ENCODE data around the gene PEX6. TPM values are rescaled to one million over a fixed set of nuclear protein-coding genes. Genes with fewer than 3 reads are reported as not detected.
A peak's percentile ranks its signal among the peaks of the same experiment; 100 is the strongest.

The PEX6 gene
- 10 to 100 TPM in 5 of 6 donors, 1 to 10 TPM in 1; 6.5 to 36.7 (median 21.0) TPM for total RNA-seq

- Histone ChIP-seq H3K36me3 (no peaks in the 10 kb centered on the region), H3K4me3 (peak within 1 kb of the TSS; percentile 80 to 98 (median 92)), H3K9me3 (no peaks in the 10 kb centered on the region), H3K4me1 (peaks cover 26 to 43% (median 29%) of the 10 kb centered on the region in 4 donors), H3K27ac (peak within 1 kb of the TSS; percentile 88 to 97 (median 92)), H3K27me3 (no peaks in the 10 kb centered on the region)
- TF ChIP-seq POLR2A (IDR thresholded peaks at IDR 0.05) = peak in 3 of 4 donors; percentile 33 to 86 (median 64)
- no peak for TF ChIP-seq EP300 (IDR thresholded peaks at IDR 0.05)
- TF ChIP-seq POLR2AphosphoS5 (IDR thresholded peaks at IDR 0.05) = peak; percentile 73 to 94
- TF ChIP-seq, protein P1, sequence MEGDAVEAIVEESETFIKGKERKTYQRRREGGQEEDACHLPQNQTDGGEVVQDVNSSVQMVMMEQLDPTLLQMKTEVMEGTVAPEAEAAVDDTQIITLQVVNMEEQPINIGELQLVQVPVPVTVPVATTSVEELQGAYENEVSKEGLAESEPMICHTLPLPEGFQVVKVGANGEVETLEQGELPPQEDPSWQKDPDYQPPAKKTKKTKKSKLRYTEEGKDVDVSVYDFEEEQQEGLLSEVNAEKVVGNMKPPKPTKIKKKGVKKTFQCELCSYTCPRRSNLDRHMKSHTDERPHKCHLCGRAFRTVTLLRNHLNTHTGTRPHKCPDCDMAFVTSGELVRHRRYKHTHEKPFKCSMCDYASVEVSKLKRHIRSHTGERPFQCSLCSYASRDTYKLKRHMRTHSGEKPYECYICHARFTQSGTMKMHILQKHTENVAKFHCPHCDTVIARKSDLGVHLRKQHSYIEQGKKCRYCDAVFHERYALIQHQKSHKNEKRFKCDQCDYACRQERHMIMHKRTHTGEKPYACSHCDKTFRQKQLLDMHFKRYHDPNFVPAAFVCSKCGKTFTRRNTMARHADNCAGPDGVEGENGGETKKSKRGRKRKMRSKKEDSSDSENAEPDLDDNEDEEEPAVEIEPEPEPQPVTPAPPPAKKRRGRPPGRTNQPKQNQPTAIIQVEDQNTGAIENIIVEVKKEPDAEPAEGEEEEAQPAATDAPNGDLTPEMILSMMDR (IDR thresholded peaks at IDR 0.05) = peak in 1 of 6 experiments; percentile 5
- WGBS, 2 donors = 0% methylated on average over 24 to 36 of the region's 59 CpGs
- DNase-seq (peak; percentile 90 to 93), ATAC-seq (ENCODE audit: low FRiP score in 2 of 2) (peak; percentile 96 to 99)
Measured at GRCh38 chr6:42978839-42979522, at the start of gene PEX6. TSS of gene PEX6 (minus strand) at chr6:42979181. CDS start at chr6:42979150, 31 bp downstream.

GRCh38 chr6:43026365-43026764 is 47.4 kb upstream of the PEX6 start:
- DNase-seq (no peak), ATAC-seq (ENCODE audit: low FRiP score in 2 of 2) (no peak)
- Histone ChIP-seq H3K9me3 (no peaks in the 10 kb centered on the region), H3K36me3 (peaks cover 46 to 75% (median 64%) of the 10 kb centered on the region in 4 donors), H3K4me1 (peaks cover 12 to 18% (median 13%) of the 10 kb centered on the region in 4 donors), H3K27me3 (no peaks in the 10 kb centered on the region), H3K27ac (no peak overlapping the region), H3K4me3 (no peak overlapping the region)
- TF ChIP-seq POLR2AphosphoS5 (IDR thresholded peaks at IDR 0.05) (no peak), EP300 (IDR thresholded peaks at IDR 0.05) (no peak), POLR2A (IDR thresholded peaks at IDR 0.05) (no peak)
- TF ChIP-seq, protein P1 (IDR thresholded peaks at IDR 0.05) = no peak
- 90 to 92% methylated on average over 5 of the region's 5 CpGs for WGBS, 2 donors

DNA sequence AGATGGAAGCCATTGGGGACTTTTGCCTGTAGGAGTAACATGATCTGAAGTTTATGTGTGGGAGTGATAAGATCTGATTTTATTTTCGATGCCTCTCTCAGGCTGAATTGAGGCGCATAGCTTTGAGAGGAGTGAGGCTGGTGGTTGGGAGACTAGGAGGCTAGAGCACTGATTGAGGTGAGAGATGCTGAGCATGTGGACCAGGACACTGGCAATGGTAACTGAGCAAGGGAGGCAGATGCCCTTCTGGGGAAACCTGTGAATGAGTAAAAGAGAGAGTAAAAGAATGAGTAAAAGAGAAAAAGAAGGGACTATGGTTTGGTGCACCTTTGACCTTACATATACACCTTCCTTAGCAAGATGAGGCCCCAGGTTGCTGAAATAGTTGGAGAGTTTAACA is 45.5 kb upstream of the PEX6 start:
- TF ChIP-seq, protein P1 (IDR thresholded peaks at IDR 0.05) = no peak
- TF ChIP-seq POLR2AphosphoS5 (IDR thresholded peaks at IDR 0.05) (no peak), EP300 (IDR thresholded peaks at IDR 0.05) (no peak), POLR2A (IDR thresholded peaks at IDR 0.05) (no peak)
- H3K9me3 ChIP-seq = no peaks in the 10 kb centered on the region
- no peaks in the 10 kb centered on the region for H3K27me3 ChIP-seq
- H3K36me3 ChIP-seq = peaks cover 37 to 61% (median 52%) of the 10 kb centered on the region in 4 donors
- WGBS, 2 donors = 89 to 98% methylated on average over 2 of the region's 2 CpGs
- peaks cover 18 to 25% (median 21%) of the 10 kb centered on the region in 4 donors for H3K4me1 ChIP-seq
- no peak for DNase-seq
- no peak for ATAC-seq (ENCODE audit: low FRiP score in 2 of 2)
- no peak overlapping the region for H3K27ac ChIP-seq
- H3K4me3 ChIP-seq = no peak overlapping the region

GRCh38 chr6:43021270-43022047 is 42.5 kb upstream of the PEX6 start, which contains the start of gene RRP36:
TSS of gene RRP36 (plus strand) at chr6:43021623. CDS start at chr6:43021655, 32 bp downstream.
- TF ChIP-seq POLR2AphosphoS5 (IDR thresholded peaks at IDR 0.05) (peak in 1 of 2 donors; percentile 63), POLR2A (IDR thresholded peaks at IDR 0.05) (peak in 2 of 4 donors; percentile 54 to 64)
- TF ChIP-seq, protein P1 (IDR thresholded peaks at IDR 0.05) = no peak

More at GRCh38 chr6:43021270-43022047, 42.5 kb upstream of the PEX6 start, which contains the start of gene RRP36:
- ATAC-seq (ENCODE audit: low FRiP score in 2 of 2) = peak; percentile 90 to 96
- Histone ChIP-seq H3K27ac (peak within 1 kb of the TSS; percentile 85 to 90 (median 88)), H3K36me3 (peaks cover 26 to 56% (median 39%) of the 10 kb centered on the region in 4 donors), H3K4me1 (peaks cover 28 to 37% (median 29%) of the 10 kb centered on the region in 4 donors), H3K4me3 (peak within 1 kb of the TSS; percentile 68 to 100 (median 84)), H3K27me3 (no peaks in the 10 kb centered on the region), H3K9me3 (no peaks in the 10 kb centered on the region)
- WGBS, 2 donors = 1% methylated on average over 22 to 52 of the region's 56 CpGs
- DNase-seq = peak; percentile 80 to 95

Measured in upper lobe of left lung (tissue), 6 donors.